ENCODE results near the gene SPAG8.

Gene SPAG8

DNA sequence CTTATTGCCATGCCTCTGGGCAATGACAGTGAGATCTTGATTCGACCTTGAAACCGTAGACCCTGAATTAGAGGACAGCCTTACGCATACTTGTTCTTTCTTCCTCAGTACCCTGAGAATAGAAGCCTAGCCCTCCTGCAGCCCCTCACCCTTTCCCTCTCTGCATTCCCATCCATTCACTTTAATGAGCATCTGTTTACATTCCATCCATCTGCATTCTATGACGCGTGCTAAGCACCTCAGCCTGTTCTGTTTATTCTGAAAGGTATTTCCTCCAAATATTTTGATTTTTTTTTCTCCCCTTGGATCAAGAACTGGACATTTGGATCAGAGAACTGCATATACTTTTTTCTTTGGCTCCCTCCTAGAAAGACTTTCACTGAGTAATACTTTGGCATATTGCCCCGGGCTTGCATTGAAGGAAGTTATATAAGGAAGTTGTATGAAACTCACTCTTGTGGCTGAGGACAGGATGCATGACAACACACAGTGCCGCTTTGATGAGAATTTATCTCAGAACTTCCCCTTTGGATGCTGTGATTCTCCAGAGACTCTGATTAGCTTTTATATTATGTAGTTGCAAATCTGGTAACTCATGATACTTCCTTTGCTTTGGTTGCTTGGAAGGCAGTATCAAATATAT lies 32.7 kb upstream of the SPAG8 start:
- H3K27ac Mint-ChIP-seq: no peak overlapping the region
- no peak overlapping the region for H3K4me3 Mint-ChIP-seq
- no peaks in the 10 kb centered on the region for H3K9me3 Mint-ChIP-seq
- no peaks in the 10 kb centered on the region for H3K27me3 Mint-ChIP-seq
- peaks cover 40% of the 10 kb centered on the region for H3K4me1 Mint-ChIP-seq
- H3K36me3 Mint-ChIP-seq (ENCODE audit: low read depth): no peaks in the 10 kb centered on the region
- ATAC-seq: no peak
- no peak for DNase-seq

DNA sequence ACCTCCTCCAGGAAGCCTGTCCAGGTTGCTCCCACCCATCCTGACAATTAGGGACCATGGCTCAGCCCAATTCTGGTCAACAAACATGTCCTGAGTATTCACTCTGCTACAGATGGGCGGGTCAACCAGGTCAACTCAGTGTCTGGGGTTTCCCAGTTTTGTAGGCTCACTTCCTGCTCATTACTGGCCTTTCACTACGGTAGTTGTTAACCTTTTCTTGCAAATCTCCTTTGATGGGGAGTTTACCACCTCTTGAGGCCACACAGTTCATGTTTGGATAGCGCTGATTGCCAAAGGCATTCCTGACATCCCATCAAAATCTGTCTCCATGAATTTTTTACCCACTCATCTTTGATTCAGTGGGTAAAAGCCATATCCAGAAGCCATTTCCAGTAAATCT lies 30.7 kb upstream of the SPAG8 start:
- ATAC-seq: no peak
- no peak overlapping the region for H3K4me3 Mint-ChIP-seq

DNA sequence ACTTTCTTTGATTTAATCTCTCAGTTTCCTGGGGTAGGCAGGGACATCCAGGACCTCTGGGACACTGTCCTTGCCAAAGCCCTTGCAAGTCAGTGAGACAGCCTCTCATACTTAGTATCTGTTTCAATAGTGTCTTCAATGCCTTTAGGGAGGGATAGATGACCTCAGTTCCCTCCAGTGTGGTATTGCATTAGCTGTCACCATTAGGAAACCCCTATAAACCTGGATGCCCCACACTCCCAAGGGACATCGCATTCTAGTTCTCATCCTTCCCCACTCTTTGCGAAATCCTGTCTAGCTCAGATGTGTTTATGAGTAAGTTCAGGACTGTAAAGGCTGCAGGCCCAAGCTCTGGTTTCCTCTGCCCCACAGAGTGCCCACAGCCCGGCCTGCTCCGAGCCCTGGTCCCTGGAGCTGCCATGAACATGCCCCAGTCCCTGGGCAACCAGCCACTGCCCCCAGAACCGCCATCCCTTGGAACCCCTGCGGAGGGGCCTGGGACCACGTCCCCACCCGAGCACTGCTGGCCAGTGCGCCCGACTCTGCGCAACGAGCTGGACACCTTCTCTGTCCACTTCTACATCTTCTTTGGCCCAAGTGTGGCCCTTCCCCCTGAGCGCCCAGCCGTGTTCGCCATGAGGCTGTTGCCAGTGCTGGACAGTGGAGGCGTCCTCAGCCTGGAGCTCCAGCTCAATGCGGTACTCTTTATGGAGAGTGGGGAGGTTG lies 30.1 kb upstream of the SPAG8 start:
- no peak for DNase-seq
- no peaks in the 10 kb centered on the region for H3K9me3 Mint-ChIP-seq
- H3K36me3 Mint-ChIP-seq (ENCODE audit: low read depth): no peaks in the 10 kb centered on the region
- peaks cover 24% of the 10 kb centered on the region for H3K4me1 Mint-ChIP-seq
- no peak for ATAC-seq
- H3K27me3 Mint-ChIP-seq: no peaks in the 10 kb centered on the region
- H3K4me3 Mint-ChIP-seq: no peak overlapping the region
- no peak overlapping the region for H3K27ac Mint-ChIP-seq

More for the DNA sequence above, 30.7 kb upstream of the SPAG8 start:
- no peaks in the 10 kb centered on the region for H3K9me3 Mint-ChIP-seq
- H3K27ac Mint-ChIP-seq: no peak overlapping the region
- H3K36me3 Mint-ChIP-seq (ENCODE audit: low read depth): no peaks in the 10 kb centered on the region
- no peaks in the 10 kb centered on the region for H3K27me3 Mint-ChIP-seq
- H3K4me1 Mint-ChIP-seq: peaks cover 30% of the 10 kb centered on the region
- no peak for DNase-seq

DNA sequence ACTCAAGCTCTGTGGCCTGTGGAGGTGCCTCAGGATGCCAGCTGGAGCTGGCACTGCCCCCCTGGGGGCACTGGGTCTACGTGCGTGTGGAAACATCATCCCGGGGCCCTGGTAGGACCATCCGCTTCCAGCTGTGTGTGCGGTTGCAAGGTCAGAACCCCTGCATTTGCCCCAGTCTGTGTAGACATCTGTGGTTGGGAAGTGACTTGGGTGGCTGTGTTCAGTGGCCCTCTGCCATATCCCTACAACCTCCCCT lies 29.5 kb upstream of the SPAG8 start:
- Mint-ChIP-seq H3K27ac (no peak overlapping the region), H3K36me3 (ENCODE audit: low read depth) (no peaks in the 10 kb centered on the region), H3K4me1 (peaks cover 20% of the 10 kb centered on the region), H3K4me3 (no peak overlapping the region), H3K27me3 (no peaks in the 10 kb centered on the region), H3K9me3 (no peaks in the 10 kb centered on the region)
- ATAC-seq (no peak), DNase-seq (no peak)

DNA sequence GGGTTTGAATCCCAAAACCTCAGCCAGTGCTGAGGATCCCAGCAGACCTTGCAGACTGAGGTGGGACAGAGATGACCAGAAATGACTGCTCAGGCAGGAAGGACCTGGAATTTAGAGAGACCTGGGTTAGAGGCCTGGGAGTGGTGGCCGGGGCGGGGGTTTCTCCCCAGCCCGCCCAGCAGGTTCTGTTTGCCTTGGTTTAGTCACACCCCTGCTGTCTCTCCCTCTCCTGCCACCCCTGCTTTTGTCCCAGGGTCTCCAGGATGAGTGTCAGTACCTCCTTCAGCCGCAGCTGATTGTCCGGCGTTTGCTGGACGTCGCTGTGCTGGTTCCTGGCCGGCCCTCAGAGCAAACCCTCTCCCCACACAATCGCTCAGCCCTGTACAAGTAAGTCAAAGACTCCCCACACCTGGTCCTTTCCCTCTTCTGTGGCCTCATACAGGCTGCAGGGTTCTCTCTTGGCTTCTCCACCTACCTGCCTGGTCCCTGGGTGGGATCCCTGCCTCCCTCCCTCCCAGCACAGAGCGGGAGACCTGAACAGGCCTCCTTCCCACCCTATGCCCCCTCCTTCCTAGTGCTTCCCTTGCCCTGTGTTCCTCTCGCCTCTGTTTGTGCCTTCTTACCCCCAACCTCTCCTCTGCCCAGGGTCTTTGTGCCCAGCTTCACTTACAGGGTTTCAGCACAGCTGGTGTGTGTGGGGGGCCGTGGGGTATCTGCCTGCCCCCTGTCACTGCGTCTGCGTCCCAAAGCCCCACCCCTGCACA lies 29.0 kb upstream of the SPAG8 start:
- Mint-ChIP-seq H3K27ac (no peak overlapping the region), H3K9me3 (no peaks in the 10 kb centered on the region), H3K36me3 (ENCODE audit: low read depth) (no peaks in the 10 kb centered on the region), H3K4me1 (peaks cover 20% of the 10 kb centered on the region), H3K27me3 (no peaks in the 10 kb centered on the region), H3K4me3 (no peak overlapping the region)
- no peak for ATAC-seq
- DNase-seq: no peak

DNA sequence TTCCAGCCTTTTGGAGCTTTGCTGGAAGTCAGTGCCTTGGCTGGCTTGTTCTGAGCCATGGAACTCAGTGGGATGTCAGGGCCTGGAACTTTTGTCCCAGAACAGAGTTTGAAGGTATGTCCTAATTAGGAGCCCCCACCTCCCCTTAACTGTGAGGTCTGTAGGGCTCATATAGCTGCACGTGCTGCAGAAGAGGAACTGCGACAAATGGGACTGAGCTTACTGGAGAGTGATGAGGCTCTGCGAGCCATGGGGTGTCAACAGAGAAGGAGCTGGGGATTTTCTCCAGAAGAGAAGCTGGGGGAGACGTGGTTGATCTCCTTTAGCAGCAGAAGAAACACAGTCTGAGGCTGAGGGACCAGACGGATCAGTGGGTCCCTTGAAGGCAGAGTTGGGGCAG lies 27.9 kb upstream of the SPAG8 start:
- H3K4me3 Mint-ChIP-seq: no peak overlapping the region
- peaks cover 9% of the 10 kb centered on the region for H3K4me1 Mint-ChIP-seq
- no peak for ATAC-seq
- H3K27me3 Mint-ChIP-seq: no peaks in the 10 kb centered on the region
- H3K9me3 Mint-ChIP-seq: no peaks in the 10 kb centered on the region
- DNase-seq: no peak
- H3K27ac Mint-ChIP-seq: no peak overlapping the region
- H3K36me3 Mint-ChIP-seq (ENCODE audit: low read depth): no peaks in the 10 kb centered on the region

DNA sequence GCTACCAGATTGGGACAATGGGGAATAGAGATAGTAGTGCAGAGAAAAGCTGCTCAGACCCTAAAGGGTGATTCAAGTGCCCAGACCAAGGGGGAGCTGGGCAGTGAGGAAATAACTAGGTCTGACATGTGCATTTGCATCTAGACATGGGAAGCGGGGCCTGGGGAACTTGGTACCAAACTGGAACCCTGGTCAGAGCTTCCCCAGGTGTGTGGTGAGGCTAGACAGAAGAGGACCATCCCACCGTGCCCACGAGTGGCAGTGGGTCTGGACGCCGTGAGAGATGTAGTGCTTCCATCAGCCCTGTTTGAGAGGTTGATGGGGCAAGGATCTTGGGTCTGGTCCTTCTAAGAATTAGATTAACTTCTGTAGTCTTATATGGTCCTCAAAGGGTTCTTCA lies 24.5 kb upstream of the SPAG8 start:
- peaks cover 7% of the 10 kb centered on the region for H3K4me1 Mint-ChIP-seq

DNA sequence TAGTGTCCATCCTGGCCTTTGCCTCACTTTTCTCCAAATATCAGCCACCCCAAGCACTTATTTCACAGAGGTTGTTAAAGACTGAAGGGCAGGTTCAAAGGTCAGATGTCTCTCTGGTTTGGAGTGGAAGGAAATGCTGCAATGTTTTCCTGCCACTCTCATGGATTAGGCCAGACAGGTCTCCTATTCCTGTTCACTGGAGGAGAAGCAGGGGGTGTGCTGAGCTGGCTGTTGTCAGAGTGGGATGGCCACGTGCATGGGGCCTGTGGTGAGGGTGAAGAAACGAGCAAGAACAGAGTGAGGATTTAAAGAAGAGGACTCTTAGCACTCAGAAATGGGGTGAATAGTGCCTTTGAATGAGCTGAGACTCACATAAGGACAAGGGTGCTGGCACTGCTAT lies 23.7 kb upstream of the SPAG8 start:
- H3K4me1 Mint-ChIP-seq: peaks cover 7% of the 10 kb centered on the region
- DNase-seq (no peak), ATAC-seq (no peak)
- no peaks in the 10 kb centered on the region for H3K36me3 Mint-ChIP-seq (ENCODE audit: low read depth)
- no peak overlapping the region for H3K4me3 Mint-ChIP-seq
- H3K27ac Mint-ChIP-seq: no peak overlapping the region
- no peaks in the 10 kb centered on the region for H3K27me3 Mint-ChIP-seq
- no peaks in the 10 kb centered on the region for H3K9me3 Mint-ChIP-seq

More for the DNA sequence above, 24.5 kb upstream of the SPAG8 start:
- no peaks in the 10 kb centered on the region for H3K9me3 Mint-ChIP-seq
- DNase-seq (no peak), ATAC-seq (no peak)
- no peaks in the 10 kb centered on the region for H3K27me3 Mint-ChIP-seq
- no peak overlapping the region for H3K27ac Mint-ChIP-seq
- H3K36me3 Mint-ChIP-seq (ENCODE audit: low read depth): no peaks in the 10 kb centered on the region
- H3K4me3 Mint-ChIP-seq: no peak overlapping the region

DNA sequence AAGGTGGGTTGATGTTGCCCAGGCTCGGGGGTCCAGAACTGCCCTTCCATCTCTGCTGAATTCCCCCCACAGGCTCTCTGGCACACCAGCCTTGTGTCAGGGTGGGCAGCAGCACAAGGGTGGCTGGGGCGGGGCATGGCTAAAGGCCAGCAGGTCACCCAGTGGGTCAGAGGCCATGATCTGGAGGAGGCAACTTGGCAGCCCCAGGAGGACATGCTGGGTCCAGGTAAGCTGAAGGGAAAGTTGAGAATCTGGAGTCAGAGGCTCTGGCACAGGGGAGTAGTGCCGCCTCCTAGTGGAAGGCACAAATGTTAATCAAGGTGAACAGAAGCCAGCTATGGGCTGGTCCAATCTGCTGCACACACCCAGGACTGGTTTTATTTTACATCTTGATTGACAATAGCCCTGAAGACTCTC lies 23.2 kb upstream of the SPAG8 start:
- H3K9me3 Mint-ChIP-seq: no peaks in the 10 kb centered on the region
- H3K36me3 Mint-ChIP-seq (ENCODE audit: low read depth): no peaks in the 10 kb centered on the region
- no peak for ATAC-seq
- no peak overlapping the region for H3K27ac Mint-ChIP-seq
- H3K27me3 Mint-ChIP-seq: no peaks in the 10 kb centered on the region
- DNase-seq: no peak
- peaks cover 7% of the 10 kb centered on the region for H3K4me1 Mint-ChIP-seq
- no peak overlapping the region for H3K4me3 Mint-ChIP-seq

DNA sequence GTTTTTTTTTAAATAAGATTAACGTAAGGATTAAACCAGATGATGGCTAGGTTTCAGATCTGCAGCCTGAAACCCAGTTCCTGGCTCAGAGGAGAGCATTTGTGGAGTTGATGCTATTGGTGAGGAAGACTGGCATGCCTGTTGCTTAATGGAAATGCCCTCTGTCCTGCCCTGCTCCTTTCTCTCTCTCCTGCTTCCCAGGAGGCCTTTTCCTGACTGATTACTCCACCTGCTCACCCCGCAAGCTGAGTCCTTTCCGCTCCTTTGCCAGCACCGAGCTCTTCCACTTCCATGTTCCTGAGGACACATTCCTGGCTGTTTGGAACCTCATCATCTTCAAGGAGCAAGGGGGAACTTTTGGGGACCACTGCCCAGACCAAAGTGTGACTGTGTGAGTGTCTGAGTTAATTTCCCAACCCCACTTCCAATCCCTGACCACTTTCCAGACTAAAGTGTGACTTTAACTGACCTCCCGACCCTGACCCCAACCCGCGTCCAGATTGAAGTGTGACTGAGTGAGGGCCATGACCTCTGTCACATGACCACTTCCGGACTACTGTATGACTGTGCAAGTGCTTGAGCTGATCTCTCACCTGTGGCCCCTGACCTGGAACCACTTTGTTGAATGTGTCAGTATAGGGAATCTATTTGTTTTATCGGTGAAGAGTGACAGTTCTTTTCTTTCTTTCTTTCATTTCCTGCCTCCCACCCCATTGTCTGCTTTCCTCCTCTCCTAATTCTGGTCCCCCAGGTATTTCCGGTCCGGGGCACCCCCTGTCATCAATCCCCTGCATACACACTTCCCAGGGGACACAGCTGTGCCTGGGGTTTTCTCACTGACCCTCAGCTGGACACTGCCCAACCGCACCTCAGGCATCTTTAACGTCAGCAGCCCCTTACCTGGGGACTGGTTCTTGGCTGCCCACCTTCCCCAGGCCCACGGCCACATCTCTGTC lies 22.5 kb upstream of the SPAG8 start:
- DNase-seq: no peak
- no peaks in the 10 kb centered on the region for H3K9me3 Mint-ChIP-seq
- no peak for ATAC-seq
- H3K4me3 Mint-ChIP-seq: no peak overlapping the region
- peaks cover 10% of the 10 kb centered on the region for H3K4me1 Mint-ChIP-seq
- H3K27me3 Mint-ChIP-seq: no peaks in the 10 kb centered on the region
- H3K36me3 Mint-ChIP-seq (ENCODE audit: low read depth): no peaks in the 10 kb centered on the region
- H3K27ac Mint-ChIP-seq: no peak overlapping the region

DNA sequence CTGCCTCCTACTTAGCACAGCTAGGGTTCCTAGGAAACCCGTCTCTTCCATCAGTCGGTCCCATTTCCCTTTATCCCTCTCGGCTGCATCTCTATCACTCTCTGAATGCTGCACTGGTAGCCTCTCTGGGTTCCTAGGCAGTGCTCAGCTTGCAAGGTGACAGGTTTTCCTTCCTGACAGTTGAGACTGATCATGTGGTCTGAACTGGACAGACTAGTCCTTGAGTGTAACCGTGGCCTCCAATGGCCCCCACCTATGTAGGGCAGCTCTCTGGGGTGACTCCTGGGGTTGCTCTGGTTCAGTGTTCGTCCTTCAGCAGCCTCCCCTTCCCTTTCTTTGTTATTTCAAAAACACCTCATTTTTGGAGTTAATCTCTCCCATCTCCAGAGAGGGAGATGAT lies 20.8 kb upstream of the SPAG8 start:
- no peaks in the 10 kb centered on the region for H3K36me3 Mint-ChIP-seq (ENCODE audit: low read depth)
- no peaks in the 10 kb centered on the region for H3K9me3 Mint-ChIP-seq
- H3K27me3 Mint-ChIP-seq: no peaks in the 10 kb centered on the region
- DNase-seq: no peak
- H3K4me1 Mint-ChIP-seq: peaks cover 19% of the 10 kb centered on the region
- H3K4me3 Mint-ChIP-seq: no peak overlapping the region
- no peak overlapping the region for H3K27ac Mint-ChIP-seq
- ATAC-seq: no peak

DNA sequence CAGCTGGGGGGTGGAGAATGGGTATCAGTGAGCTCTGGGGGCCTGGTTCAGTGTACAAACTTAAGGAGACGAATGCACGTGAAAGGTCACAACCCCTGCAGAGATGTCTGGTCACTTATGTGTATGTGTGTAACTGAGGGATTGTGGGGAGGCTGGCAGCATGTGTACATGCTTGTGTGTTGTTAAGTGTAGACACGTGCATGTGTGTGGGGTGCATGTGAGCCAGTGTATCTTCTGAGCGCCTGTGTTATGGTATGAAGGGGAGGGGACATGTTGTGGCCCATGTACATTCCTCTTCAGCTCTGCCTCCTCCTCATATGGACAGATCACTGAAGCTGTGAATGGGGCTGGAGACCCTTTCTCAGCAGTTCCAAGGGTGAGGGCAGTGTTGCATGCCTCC lies 19.0 kb upstream of the SPAG8 start:
- H3K27ac Mint-ChIP-seq: no peak overlapping the region

DNA sequence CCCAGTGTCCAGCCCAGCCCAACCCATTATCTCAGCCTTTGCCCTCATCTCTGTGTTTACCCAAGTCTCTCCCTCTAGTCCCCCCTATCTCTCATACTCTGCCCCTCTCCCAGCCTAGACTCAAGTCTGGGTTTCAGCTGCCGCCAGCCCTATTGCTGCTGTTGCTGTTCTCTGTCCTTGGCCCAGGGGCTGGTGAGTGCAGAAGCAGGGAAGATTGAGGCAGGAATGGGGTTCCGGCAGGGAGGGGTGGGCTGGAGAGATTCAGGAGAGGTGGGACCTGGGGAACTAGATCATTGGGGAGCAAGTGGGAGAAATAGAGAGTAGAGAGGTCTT lies 17.7 kb upstream of the SPAG8 start:
- no peak overlapping the region for H3K27ac Mint-ChIP-seq
- no peak for ATAC-seq
- H3K36me3 Mint-ChIP-seq (ENCODE audit: low read depth): no peaks in the 10 kb centered on the region
- H3K4me1 Mint-ChIP-seq: peaks cover 22% of the 10 kb centered on the region
- no peak for DNase-seq
- no peaks in the 10 kb centered on the region for H3K9me3 Mint-ChIP-seq
- peaks cover 2% of the 10 kb centered on the region for H3K27me3 Mint-ChIP-seq
- peak overlapping the region; percentile 78 for H3K4me3 Mint-ChIP-seq

More for the DNA sequence above, 19.0 kb upstream of the SPAG8 start:
- no peaks in the 10 kb centered on the region for H3K9me3 Mint-ChIP-seq
- H3K36me3 Mint-ChIP-seq (ENCODE audit: low read depth): no peaks in the 10 kb centered on the region
- peaks cover 22% of the 10 kb centered on the region for H3K4me1 Mint-ChIP-seq
- no peak for ATAC-seq
- H3K27me3 Mint-ChIP-seq: peaks cover 2% of the 10 kb centered on the region
- DNase-seq: no peak
- H3K4me3 Mint-ChIP-seq: no peak overlapping the region

DNA sequence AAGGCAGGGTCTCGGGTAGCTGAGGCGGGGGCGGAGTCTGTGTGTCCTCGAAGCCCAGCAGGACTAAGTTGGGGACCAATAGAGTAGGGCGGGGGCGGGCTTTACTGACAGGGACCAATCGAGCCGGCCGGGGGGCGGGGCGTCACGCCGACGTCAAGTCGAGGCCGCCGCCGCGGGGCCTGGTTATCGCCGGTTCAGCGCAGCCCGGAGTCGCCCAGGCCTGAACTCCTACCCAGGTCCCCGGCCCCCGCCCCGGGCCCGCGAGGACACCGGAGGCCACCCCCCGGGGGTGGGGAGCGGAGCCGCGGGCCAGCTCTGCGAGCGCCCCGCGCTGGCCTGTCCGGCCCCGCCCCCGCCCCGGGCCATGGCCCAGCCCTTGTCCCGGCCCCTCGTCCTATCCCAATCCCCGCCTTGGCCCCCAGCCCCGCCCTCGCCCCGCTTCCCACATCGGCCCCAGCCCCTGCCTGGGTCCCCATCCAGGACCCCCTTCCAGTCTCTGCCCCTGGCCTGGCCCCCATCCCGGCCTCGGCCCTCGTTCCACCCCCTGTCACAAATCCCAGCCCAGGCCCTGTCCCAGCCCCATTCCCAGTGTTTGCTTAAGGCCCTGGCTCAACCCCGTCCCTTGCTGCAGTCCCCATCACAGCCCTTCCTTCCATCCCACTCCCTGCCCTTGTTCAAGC lies 17.2 kb upstream of the SPAG8 start, which contains the start of gene TMEM8B:
Gene TMEM8B, plus strand, starts transcription at position 145 of the 680 bp plus-strand sequence. Its CDS starts 220 bp downstream, at position 365.
- peaks cover 2% of the 10 kb centered on the region for H3K27me3 Mint-ChIP-seq
- H3K4me1 Mint-ChIP-seq: peaks cover 21% of the 10 kb centered on the region
- ATAC-seq: peak; percentile 89
- H3K36me3 Mint-ChIP-seq (ENCODE audit: low read depth): no peaks in the 10 kb centered on the region
- peak within 1 kb of the TSS; percentile 88 for H3K4me3 Mint-ChIP-seq
- peak within 1 kb of the TSS; percentile 68 for H3K27ac Mint-ChIP-seq
- DNase-seq: peak; percentile 96
- H3K9me3 Mint-ChIP-seq: no peaks in the 10 kb centered on the region

Data from activated naive CD8-positive, alpha-beta T cell treated with anti-CD3 and anti-CD28 coated beads, Interleukin-2, amount 50 U/mL, for 24 hours (primary cell).